ENCODE results near the gene MS4A14.

DNA sequence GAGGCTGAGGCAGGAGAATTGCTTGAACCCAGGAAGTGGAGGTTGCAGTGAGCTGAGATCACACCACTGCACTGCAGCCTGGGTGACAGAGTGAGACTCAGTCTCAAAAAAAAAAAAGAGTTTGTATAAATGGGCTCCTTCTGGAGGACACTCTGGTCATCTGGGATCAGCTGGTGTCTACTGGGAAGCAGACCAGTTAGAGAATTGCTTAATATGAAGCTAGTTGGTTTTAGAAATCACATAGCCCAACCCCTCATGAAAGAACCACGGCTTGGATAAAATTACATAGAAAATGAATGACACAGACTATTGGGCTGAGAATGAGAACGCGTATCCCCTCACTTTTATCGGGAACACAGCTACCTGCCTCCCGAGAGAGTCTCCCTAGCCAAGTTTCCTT, 3.2 kb upstream of the MS4A14 start:
- TF ChIP-seq, protein P1, sequence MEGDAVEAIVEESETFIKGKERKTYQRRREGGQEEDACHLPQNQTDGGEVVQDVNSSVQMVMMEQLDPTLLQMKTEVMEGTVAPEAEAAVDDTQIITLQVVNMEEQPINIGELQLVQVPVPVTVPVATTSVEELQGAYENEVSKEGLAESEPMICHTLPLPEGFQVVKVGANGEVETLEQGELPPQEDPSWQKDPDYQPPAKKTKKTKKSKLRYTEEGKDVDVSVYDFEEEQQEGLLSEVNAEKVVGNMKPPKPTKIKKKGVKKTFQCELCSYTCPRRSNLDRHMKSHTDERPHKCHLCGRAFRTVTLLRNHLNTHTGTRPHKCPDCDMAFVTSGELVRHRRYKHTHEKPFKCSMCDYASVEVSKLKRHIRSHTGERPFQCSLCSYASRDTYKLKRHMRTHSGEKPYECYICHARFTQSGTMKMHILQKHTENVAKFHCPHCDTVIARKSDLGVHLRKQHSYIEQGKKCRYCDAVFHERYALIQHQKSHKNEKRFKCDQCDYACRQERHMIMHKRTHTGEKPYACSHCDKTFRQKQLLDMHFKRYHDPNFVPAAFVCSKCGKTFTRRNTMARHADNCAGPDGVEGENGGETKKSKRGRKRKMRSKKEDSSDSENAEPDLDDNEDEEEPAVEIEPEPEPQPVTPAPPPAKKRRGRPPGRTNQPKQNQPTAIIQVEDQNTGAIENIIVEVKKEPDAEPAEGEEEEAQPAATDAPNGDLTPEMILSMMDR (IDR thresholded peaks at IDR 0.05; ENCODE audit: poor library complexity) = no peak
- TF ChIP-seq EZH2 (IDR thresholded peaks at IDR 0.05; ENCODE audit: borderline replicate concordance) = no peak

Data from hepatocyte (in vitro differentiated cells).